HUES64 (cell line): ENCODE measurements around the gene RFX2.
A peak's percentile ranks its signal among the peaks of the same experiment; 100 is the strongest.

Experiments used
- H3K27ac ChIP-seq: 2 replicates; pipeline ENCODE4 v1.7.0; 2013; ENCODE audit warnings: low read depth, low read length, inconsistent platforms
- H3K27me3 ChIP-seq: 2 replicates; pipeline ENCODE4 v1.6.1; 2013; ENCODE audit warnings: mild to moderate bottlenecking, low read length; ENCODE audit not compliant: insufficient read depth
- H3K36me3 ChIP-seq: 2 replicates; pipeline ENCODE4 v1.6.1; 2013; ENCODE audit warnings: mild to moderate bottlenecking, low read length; ENCODE audit not compliant: insufficient read depth
- H3K4me1 ChIP-seq: 2 replicates; pipeline ENCODE4 v1.6.1; 2013; ENCODE audit warnings: mild to moderate bottlenecking, low read length, moderate library complexity; ENCODE audit not compliant: insufficient read depth
- H3K4me3 ChIP-seq: 2 replicates; pipeline ENCODE4 v1.5.1; 2013; ENCODE audit warnings: mild to moderate bottlenecking, low read length, moderate library complexity
- H3K9ac ChIP-seq: 2 replicates; pipeline ENCODE4 v1.6.1; 2013; ENCODE audit warnings: mild to moderate bottlenecking, low read depth, low read length
- H3K9me3 ChIP-seq: 2 replicates; pipeline ENCODE4 v1.6.1; 2013; ENCODE audit warnings: low read depth, low read length; ENCODE audit not compliant: insufficient read depth
- WGBS: fragments of 150-250, 120-280 bp; methylation state at CpG from one replicate; pipeline ENCODE4 v1.1.7; 2013; ENCODE audit warnings: missing lambda C conversion rate; 5-methylcytosine and 5-hydroxymethylcytosine counted together

Gene RFX2

DNA sequence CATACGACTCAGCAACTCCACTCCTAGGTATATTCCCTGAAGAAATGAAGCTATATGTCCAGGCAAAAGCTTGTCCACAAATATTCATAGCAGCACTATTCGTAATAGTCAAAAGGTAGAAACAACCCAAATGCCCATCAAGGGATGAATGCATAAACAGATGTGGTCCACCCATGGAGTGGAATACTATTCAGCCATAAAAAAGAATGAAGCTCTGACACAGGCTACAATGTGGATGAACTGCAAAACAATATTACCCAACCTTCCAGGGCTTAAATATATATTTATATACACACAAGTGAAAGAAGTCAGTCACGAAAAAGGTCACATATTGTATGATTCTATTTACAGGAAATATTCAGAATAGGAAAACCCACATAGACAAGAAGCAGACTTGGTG is 19.7 kb downstream of the RFX2 start:
- WGBS: 97% methylated on average over 2 of the region's 3 CpGs
- no peaks in the 10 kb centered on the region for H3K36me3 ChIP-seq
- no peak overlapping the region for H3K27ac ChIP-seq
- no peaks in the 10 kb centered on the region for H3K9me3 ChIP-seq
- peaks cover 23% of the 10 kb centered on the region for H3K4me1 ChIP-seq
- H3K9ac ChIP-seq: no peak overlapping the region
- no peak overlapping the region for H3K4me3 ChIP-seq
- H3K27me3 ChIP-seq: peaks cover 21% of the 10 kb centered on the region

DNA sequence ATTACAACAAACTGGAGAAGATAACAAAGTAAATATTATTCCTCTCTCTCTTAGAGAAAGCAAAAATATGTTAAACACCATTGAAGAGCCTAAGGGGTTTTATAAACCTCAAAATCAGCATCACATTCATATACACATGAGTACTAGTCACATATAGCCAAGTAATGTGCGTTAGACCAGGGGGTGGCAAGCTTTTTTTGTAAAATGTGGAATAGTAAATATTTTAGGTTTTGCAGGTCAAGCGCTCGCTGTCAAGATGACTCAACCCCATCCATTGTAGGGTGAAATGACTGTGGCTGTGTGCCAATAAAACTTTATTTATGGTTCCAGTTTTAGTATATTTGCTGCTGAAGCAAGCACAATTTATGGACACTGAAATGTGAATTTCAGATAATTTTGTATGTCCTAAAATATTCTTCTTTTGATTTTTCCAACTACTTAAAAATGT is 21.7 kb downstream of the RFX2 start:
- Histone ChIP-seq H3K27ac (no peak overlapping the region), H3K27me3 (peaks cover 19% of the 10 kb centered on the region), H3K36me3 (no peaks in the 10 kb centered on the region), H3K4me3 (no peak overlapping the region), H3K4me1 (peaks cover 23% of the 10 kb centered on the region), H3K9ac (no peak overlapping the region), H3K9me3 (no peaks in the 10 kb centered on the region)
- 96% methylated on average over 3 of the region's 3 CpGs for WGBS

DNA sequence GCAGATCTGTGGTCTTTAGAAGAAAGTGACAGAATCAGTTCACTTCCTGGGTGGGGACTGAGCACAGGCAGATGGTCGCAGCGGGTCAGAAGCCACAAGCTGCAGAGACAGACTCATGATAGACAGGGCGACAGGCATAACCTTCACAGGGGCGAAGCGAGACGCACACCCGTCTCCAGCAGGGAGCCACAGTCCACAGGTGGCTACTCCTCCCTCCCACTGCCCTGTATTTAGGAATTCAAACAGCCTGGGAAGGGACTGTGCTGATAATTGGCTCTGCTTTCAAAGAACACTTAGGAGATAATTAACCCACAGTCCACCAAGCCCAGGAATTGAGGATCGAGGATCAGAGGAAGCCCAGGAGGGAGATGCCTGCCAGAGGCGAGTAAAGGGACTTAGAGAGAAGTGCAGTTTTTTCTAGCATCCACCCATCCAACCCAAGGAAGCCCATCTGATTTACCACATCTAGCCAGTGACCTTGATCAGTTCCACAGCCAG is 23.2 kb downstream of the RFX2 start:
- Histone ChIP-seq H3K27me3 (peaks cover 7% of the 10 kb centered on the region; the same call in 1 of the 2 replicates), H3K27ac (0 out of 2 replicates have a peak overlapping the region, but pooled peaks have one; percentile 4), H3K36me3 (no peaks in the 10 kb centered on the region), H3K4me1 (peaks cover 22% of the 10 kb centered on the region), H3K9me3 (no peaks in the 10 kb centered on the region), H3K9ac (peak overlapping the region; percentile 12; the same call in 1 of the 2 replicates), H3K4me3 (no peak overlapping the region)
- 35% methylated on average over 7 of the region's 9 CpGs for WGBS

DNA sequence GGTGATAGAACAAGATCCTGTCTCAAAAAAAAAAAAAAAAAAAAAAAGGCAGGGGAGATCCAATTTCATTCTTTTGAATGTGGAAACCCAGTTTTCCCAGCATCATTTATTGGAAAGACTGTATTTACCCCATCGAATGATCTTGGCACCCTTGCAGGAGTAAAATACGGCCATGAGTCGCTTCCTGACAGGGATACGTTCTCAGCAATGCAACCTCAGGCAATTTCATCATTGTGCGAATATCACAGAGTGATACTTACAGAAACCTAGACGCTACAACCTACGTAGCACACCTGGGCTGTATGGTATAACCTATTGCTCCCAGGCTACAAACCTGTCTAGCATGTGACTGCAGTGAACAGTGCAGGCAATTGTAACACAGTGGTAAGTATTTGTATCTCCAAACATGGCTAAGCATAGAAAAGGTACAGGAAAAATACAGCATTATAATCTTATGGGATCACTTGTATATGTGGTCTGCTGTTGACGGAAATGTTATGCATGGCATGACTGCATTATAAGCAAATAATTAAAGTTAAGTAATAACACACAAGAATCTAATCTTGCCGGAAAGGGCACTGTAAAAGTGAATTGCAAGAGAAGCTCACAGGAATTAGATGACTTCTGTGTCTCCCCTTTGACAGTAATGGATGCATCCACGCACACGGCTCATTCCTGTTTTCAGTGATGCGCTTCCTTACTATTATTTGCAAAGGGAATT is 24.1 kb downstream of the RFX2 start:
- no peak overlapping the region for H3K4me3 ChIP-seq
- H3K27ac ChIP-seq: no peak overlapping the region
- no peak overlapping the region for H3K9ac ChIP-seq
- peaks cover 16% of the 10 kb centered on the region; the same call in 1 of the 2 replicates for H3K4me1 ChIP-seq
- 92% methylated on average over 11 of the region's 12 CpGs for WGBS
- no peaks in the 10 kb centered on the region for H3K27me3 ChIP-seq
- H3K36me3 ChIP-seq: no peaks in the 10 kb centered on the region
- H3K9me3 ChIP-seq: no peaks in the 10 kb centered on the region

DNA sequence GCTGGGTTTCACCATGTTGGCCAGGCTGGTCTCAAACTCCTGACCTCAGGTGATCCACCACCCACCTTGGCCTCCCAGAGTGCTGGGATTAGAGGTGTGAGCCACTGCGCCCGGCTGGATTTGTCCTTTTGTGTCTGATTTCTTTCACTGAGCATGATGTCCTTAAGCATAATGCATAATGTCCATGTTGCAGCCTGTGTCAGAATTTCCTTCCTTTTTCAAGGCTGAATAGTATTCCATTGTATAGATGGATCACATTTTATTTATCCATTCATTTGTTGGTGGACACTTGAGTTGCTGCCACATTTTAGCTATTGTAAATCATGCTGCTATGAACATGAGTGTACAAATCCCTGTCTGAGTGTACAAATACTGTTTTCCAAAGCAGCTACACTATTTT is 25.5 kb downstream of the RFX2 start:
- Histone ChIP-seq H3K27ac (no peak overlapping the region), H3K4me3 (no peak overlapping the region), H3K36me3 (no peaks in the 10 kb centered on the region), H3K4me1 (peaks cover 16% of the 10 kb centered on the region; the same call in 1 of the 2 replicates), H3K9me3 (no peaks in the 10 kb centered on the region), H3K27me3 (no peaks in the 10 kb centered on the region), H3K9ac (no peak overlapping the region)
- 97% methylated on average over 2 of the region's 2 CpGs for WGBS

DNA sequence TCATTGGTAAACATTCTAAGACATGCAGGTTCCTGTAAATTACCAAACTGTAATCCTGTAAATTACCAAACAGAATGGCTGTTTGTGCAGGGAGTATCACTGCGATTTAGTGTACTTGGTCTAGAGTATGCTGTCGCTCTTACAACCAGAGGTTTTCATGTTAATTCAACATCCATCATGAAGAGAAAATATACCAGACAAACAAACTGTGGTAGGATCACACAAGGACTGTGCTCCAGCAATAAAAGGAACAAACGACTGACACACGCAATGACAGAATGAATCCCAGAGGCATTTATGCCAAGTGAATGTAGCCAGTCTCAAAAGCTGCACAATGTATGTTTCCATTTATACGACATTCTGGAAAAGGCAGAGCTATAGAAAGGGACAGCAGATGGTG is 31.2 kb downstream of the RFX2 start:
- H3K4me1 ChIP-seq: peaks cover 5% of the 10 kb centered on the region; the same call in 1 of the 2 replicates
- H3K36me3 ChIP-seq: no peaks in the 10 kb centered on the region
- H3K9ac ChIP-seq: no peak overlapping the region
- no peaks in the 10 kb centered on the region for H3K9me3 ChIP-seq
- no peak overlapping the region for H3K4me3 ChIP-seq
- H3K27me3 ChIP-seq: no peaks in the 10 kb centered on the region
- no peak overlapping the region for H3K27ac ChIP-seq
- WGBS: 98% methylated on average over 5 of the region's 5 CpGs

DNA sequence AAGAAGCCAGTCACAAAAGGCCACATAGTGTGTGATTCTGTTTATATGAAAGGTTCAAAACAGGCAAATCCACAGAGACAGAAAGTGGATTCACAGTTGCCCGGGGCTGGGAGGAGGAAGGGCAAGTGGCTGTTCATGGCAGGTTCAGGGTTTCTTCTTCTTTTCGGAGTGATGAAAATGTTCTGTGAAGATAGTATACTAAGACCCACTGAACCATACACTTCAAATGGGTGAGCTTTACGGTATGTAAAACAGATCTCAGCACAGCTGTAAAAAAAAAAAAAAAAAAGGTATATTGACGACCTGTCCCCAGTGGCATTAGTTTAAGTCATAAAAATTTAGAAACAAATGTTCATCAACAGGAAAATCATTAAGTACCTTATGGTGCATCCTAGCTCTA is 32.2 kb downstream of the RFX2 start:
- no peaks in the 10 kb centered on the region for H3K27me3 ChIP-seq

DNA sequence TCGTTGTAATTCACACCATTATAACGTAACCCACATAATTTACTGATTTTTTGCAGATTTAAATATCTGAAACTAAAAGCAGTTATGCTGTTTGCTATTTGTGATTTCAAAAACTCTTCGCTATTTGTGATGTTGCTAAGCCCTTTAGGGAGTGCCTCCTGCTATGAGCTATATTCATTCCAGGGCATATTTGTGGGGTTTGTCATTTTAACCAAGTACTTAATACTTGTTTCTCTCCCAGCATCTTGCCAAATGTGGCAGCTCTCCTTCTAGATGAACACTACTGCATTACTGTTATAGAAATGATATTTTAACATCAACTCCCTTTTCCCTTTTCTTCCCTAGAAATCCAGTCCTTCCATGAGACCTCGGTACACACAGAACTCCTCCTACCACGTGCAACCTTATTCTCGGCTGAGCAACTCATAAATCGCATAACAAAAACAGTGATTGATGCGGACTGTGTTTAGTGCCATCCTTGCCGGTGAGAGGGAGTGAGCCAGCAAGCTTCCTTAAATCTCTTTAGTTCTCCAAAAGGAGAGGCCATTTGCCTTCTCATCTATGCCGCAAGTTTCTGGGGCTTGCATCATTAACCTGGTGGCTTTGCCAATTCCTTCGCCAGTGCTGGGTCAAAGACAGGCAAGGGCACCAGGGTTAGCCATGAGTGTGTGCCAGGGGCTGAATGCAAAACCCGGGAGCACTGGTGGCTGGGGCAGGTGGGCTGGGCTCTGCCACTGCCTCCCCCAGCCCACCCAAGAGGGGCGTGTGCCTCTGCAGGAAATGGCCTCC is 33.4 kb downstream of the RFX2 start:
- H3K27me3 ChIP-seq: no peaks in the 10 kb centered on the region
- no peak overlapping the region for H3K4me3 ChIP-seq
- H3K4me1 ChIP-seq: peaks cover 5% of the 10 kb centered on the region; the same call in 1 of the 2 replicates
- no peaks in the 10 kb centered on the region for H3K9me3 ChIP-seq
- H3K27ac ChIP-seq: no peak overlapping the region
- H3K9ac ChIP-seq: no peak overlapping the region
- WGBS: 78% methylated on average over 13 of the region's 13 CpGs
- no peaks in the 10 kb centered on the region for H3K36me3 ChIP-seq

More for the DNA sequence above, 32.2 kb downstream of the RFX2 start:
- WGBS: 82% methylated on average over 3 of the region's 4 CpGs
- Histone ChIP-seq H3K27ac (no peak overlapping the region), H3K9ac (no peak overlapping the region), H3K36me3 (no peaks in the 10 kb centered on the region), H3K4me1 (peaks cover 5% of the 10 kb centered on the region; the same call in 1 of the 2 replicates), H3K4me3 (no peak overlapping the region), H3K9me3 (no peaks in the 10 kb centered on the region)

DNA sequence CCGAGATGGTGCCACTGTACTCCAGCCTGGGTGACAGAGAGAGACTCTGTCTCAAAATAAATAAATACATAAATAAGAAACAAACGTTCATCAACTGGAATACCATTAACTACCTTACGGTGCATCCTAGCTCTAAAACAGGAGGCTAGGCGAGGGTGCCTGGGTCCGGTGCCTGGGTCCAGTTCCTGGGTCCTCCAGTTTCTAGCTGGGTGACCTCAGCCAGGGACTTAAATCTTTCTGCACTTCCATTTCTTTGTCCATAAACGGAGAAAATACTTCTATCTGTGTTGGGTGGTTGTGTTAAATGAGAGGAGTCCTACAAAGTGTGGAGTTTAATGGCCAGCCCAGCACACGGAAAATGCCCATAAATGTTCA is 34.0 kb downstream of the RFX2 start:
- H3K9ac ChIP-seq: no peak overlapping the region
- no peaks in the 10 kb centered on the region for H3K9me3 ChIP-seq
- peaks cover 5% of the 10 kb centered on the region; the same call in 1 of the 2 replicates for H3K4me1 ChIP-seq
- 90% methylated on average over 7 of the region's 7 CpGs for WGBS
- no peak overlapping the region for H3K27ac ChIP-seq
- no peaks in the 10 kb centered on the region for H3K27me3 ChIP-seq
- H3K36me3 ChIP-seq: no peaks in the 10 kb centered on the region
- no peak overlapping the region for H3K4me3 ChIP-seq

DNA sequence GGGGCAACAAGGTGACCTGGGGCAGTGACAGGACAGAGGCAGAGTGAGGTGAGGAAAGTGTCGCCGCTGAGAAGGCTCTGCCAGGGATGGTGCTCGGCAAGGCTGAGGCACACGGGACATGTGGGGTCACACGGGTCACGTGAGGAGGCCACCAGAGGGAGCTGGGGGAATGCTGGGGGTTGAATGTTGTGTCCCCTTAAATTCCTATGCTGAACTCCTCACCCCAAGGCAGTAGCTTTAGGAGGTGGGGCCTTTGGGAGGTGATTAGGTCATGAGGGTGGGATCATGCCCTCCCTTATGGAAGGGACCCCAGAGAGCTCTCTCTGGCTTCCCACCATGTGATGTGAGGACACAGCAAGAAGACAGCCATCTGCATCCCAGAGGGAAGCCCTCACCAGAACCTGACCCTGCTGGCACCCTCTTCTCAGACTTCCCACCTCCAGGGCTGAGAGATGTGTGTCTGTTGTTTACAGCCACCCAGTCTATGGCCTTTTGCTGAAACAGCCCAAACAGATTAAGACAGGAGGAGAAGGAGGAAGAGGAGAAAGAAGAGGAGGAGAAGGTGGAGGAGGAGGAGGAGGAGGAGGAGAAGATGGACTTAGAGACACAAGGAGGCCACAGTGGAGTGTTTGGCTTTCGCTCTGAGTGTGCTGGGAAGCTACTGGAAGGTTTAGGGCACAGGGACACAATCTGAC is 35.4 kb downstream of the RFX2 start:
- H3K27ac ChIP-seq: no peak overlapping the region
- WGBS: 87% methylated on average over 7 of the region's 7 CpGs
- peaks cover 5% of the 10 kb centered on the region; the same call in 1 of the 2 replicates for H3K4me1 ChIP-seq
- H3K9ac ChIP-seq: no peak overlapping the region
- H3K4me3 ChIP-seq: no peak overlapping the region
- no peaks in the 10 kb centered on the region for H3K36me3 ChIP-seq
- no peaks in the 10 kb centered on the region for H3K27me3 ChIP-seq
- no peaks in the 10 kb centered on the region for H3K9me3 ChIP-seq
